Hematopoietic multipotent progenitor cell treated with erythropoietin and hydrocortisone succinate and interleukin-3 and kit ligand, for 8 days (in vitro differentiated cells): ENCODE data around the gene RBMS1.

Experiments
- DNase-seq: peaks from one replicate; pipeline ENCODE4 v3.0.0-alpha.2; 2015

The RBMS1 gene

GRCh38 chr2:160294889-160295288 lies 198.7 kb downstream of the RBMS1 start:
- no peak for DNase-seq

GRCh38 chr2:160294339-160294803 lies 199.2 kb downstream of the RBMS1 start:
- DNase-seq = no peak

- no peak for DNase-seq
These were observed 200.1 kb downstream of the RBMS1 start for GRCh38 chr2:160293391-160294091.

- no peak for DNase-seq
These were observed 201.4 kb downstream of the RBMS1 start for GRCh38 chr2:160292225-160292624.

- no peak for DNase-seq
These were observed 202.2 kb downstream of the RBMS1 start for GRCh38 chr2:160291382-160291781.

GRCh38 chr2:160290598-160290997 lies 203.0 kb downstream of the RBMS1 start:
- no peak for DNase-seq

GRCh38 chr2:160289831-160290230 lies 203.8 kb downstream of the RBMS1 start:
- no peak for DNase-seq

- DNase-seq = no peak
These were observed 204.5 kb downstream of the RBMS1 start for GRCh38 chr2:160289126-160289525.

GRCh38 chr2:160288324-160288723 lies 205.3 kb downstream of the RBMS1 start:
- no peak for DNase-seq

- DNase-seq = no peak
These were observed 206.1 kb downstream of the RBMS1 start for GRCh38 chr2:160287476-160287875.

- no peak for DNase-seq
These were observed 207.1 kb downstream of the RBMS1 start for GRCh38 chr2:160286551-160286950.

- no peak for DNase-seq
These were observed 209.9 kb downstream of the RBMS1 start for GRCh38 chr2:160283675-160284074.

GRCh38 chr2:160282063-160282580 lies 211.5 kb downstream of the RBMS1 start:
- DNase-seq = peak; percentile 15

GRCh38 chr2:160281213-160281612 lies 212.4 kb downstream of the RBMS1 start:
- no peak for DNase-seq

- DNase-seq = no peak
These were observed 213.7 kb downstream of the RBMS1 start for GRCh38 chr2:160279813-160280465.

- DNase-seq = no peak
These were observed 214.8 kb downstream of the RBMS1 start for GRCh38 chr2:160278879-160279177.

- DNase-seq = no peak
These were observed 215.3 kb downstream of the RBMS1 start for GRCh38 chr2:160278101-160278878.

GRCh38 chr2:160277151-160277550 lies 216.5 kb downstream of the RBMS1 start:
- no peak for DNase-seq

GRCh38 chr2:160275656-160276055 lies 218.0 kb downstream of the RBMS1 start:
- no peak for DNase-seq

- DNase-seq = no peak
These were observed 222.2 kb downstream of the RBMS1 start for GRCh38 chr2:160271171-160272086.

GRCh38 chr2:160270571-160271113 lies 223.0 kb downstream of the RBMS1 start:
- no peak for DNase-seq
